ENCODE data around the gene LMCD1. TPM values are rescaled to one million over a fixed set of nuclear protein-coding genes. Genes with fewer than 3 reads are reported as not detected.

LMCD1 gene
- total RNA-seq, 2 experiments from 2014 or later = 2.3 to 2.7 TPM

GRCh38 chr3:8491271-8492144 lies 10.1 kb upstream of the LMCD1 start:
- Mint-ChIP-seq H3K27ac (no peak overlapping the region), H3K9me3 (no peaks in the 10 kb centered on the region), H3K4me3 (no peak overlapping the region), H3K27me3 (peaks cover 12% of the 10 kb centered on the region), H3K36me3 (no peaks in the 10 kb centered on the region), H3K4me1 (no peaks in the 10 kb centered on the region)
- DNase-seq = no peak

GRCh38 chr3:8492744-8493511 lies 8.7 kb upstream of the LMCD1 start:
- DNase-seq = no peak
- no peaks in the 10 kb centered on the region for H3K4me1 Mint-ChIP-seq
- no peaks in the 10 kb centered on the region for H3K36me3 Mint-ChIP-seq
- H3K9me3 Mint-ChIP-seq = no peaks in the 10 kb centered on the region
- H3K27me3 Mint-ChIP-seq = peaks cover 12% of the 10 kb centered on the region
- H3K27ac Mint-ChIP-seq = no peak overlapping the region
- H3K4me3 Mint-ChIP-seq = no peak overlapping the region

GRCh38 chr3:8493744-8494143 lies 7.9 kb upstream of the LMCD1 start:
- no peaks in the 10 kb centered on the region for H3K4me1 Mint-ChIP-seq
- H3K9me3 Mint-ChIP-seq = no peaks in the 10 kb centered on the region
- H3K4me3 Mint-ChIP-seq = no peak overlapping the region
- H3K36me3 Mint-ChIP-seq = no peaks in the 10 kb centered on the region
- no peak overlapping the region for H3K27ac Mint-ChIP-seq
- DNase-seq = no peak
- H3K27me3 Mint-ChIP-seq = peaks cover 12% of the 10 kb centered on the region

- Mint-ChIP-seq H3K4me3 (no peak overlapping the region), H3K36me3 (no peaks in the 10 kb centered on the region), H3K27me3 (peaks cover 12% of the 10 kb centered on the region), H3K27ac (no peak overlapping the region), H3K9me3 (no peaks in the 10 kb centered on the region), H3K4me1 (no peaks in the 10 kb centered on the region)
- DNase-seq = no peak
Observed at GRCh38 chr3:8494327-8494726, 7.3 kb upstream of the LMCD1 start.

GRCh38 chr3:8497582-8497981 lies 4.0 kb upstream of the LMCD1 start:
- Mint-ChIP-seq H3K4me3 (no peak overlapping the region), H3K27me3 (peaks cover 17% of the 10 kb centered on the region), H3K9me3 (no peaks in the 10 kb centered on the region), H3K4me1 (peaks cover 6% of the 10 kb centered on the region), H3K36me3 (no peaks in the 10 kb centered on the region), H3K27ac (no peak overlapping the region)
- no peak for DNase-seq

GRCh38 chr3:8499181-8499611 lies 2.4 kb upstream of the LMCD1 start:
- no peak overlapping the region for H3K4me3 Mint-ChIP-seq
- no peaks in the 10 kb centered on the region for H3K9me3 Mint-ChIP-seq

GRCh38 chr3:8500319-8500988 lies 1.2 kb upstream of the LMCD1 start:
- no peak for DNase-seq
- Mint-ChIP-seq H3K27ac (no peak overlapping the region), H3K4me3 (no peak overlapping the region), H3K9me3 (no peaks in the 10 kb centered on the region), H3K27me3 (peaks cover 16% of the 10 kb centered on the region), H3K36me3 (no peaks in the 10 kb centered on the region), H3K4me1 (peaks cover 26% of the 10 kb centered on the region)

More at GRCh38 chr3:8499181-8499611, 2.4 kb upstream of the LMCD1 start:
- Mint-ChIP-seq H3K4me1 (peaks cover 19% of the 10 kb centered on the region), H3K36me3 (no peaks in the 10 kb centered on the region), H3K27me3 (peaks cover 16% of the 10 kb centered on the region), H3K27ac (no peak overlapping the region)
- DNase-seq = no peak

- no peak for DNase-seq
- Mint-ChIP-seq H3K36me3 (no peaks in the 10 kb centered on the region), H3K9me3 (no peaks in the 10 kb centered on the region), H3K4me3 (peak overlapping the region; percentile 73), H3K27ac (no peak overlapping the region), H3K27me3 (peaks cover 16% of the 10 kb centered on the region), H3K4me1 (peaks cover 26% of the 10 kb centered on the region)
Observed at GRCh38 chr3:8500989-8501370, 643 bp upstream of the LMCD1 start.

GRCh38 chr3:8503461-8503860 lies 1.8 kb downstream of the LMCD1 start:
- H3K9me3 Mint-ChIP-seq = no peaks in the 10 kb centered on the region
- no peak for DNase-seq
- peaks cover 26% of the 10 kb centered on the region for H3K4me1 Mint-ChIP-seq
- no peaks in the 10 kb centered on the region for H3K36me3 Mint-ChIP-seq
- peaks cover 16% of the 10 kb centered on the region for H3K27me3 Mint-ChIP-seq
- no peak overlapping the region for H3K4me3 Mint-ChIP-seq
- H3K27ac Mint-ChIP-seq = no peak overlapping the region

GRCh38 chr3:8503871-8504610 lies 2.4 kb downstream of the LMCD1 start:
- DNase-seq = peak; percentile 34
- Mint-ChIP-seq H3K4me3 (no peak overlapping the region), H3K27me3 (peaks cover 16% of the 10 kb centered on the region), H3K27ac (peak overlapping the region; percentile 63), H3K9me3 (no peaks in the 10 kb centered on the region), H3K36me3 (no peaks in the 10 kb centered on the region), H3K4me1 (peaks cover 26% of the 10 kb centered on the region)

GRCh38 chr3:8504611-8504973 lies 3.0 kb downstream of the LMCD1 start:
- Mint-ChIP-seq H3K9me3 (no peaks in the 10 kb centered on the region), H3K4me3 (no peak overlapping the region), H3K27ac (peak overlapping the region; percentile 63), H3K27me3 (peaks cover 16% of the 10 kb centered on the region), H3K4me1 (peaks cover 26% of the 10 kb centered on the region), H3K36me3 (no peaks in the 10 kb centered on the region)
- no peak for DNase-seq

- Mint-ChIP-seq H3K9me3 (no peaks in the 10 kb centered on the region), H3K27me3 (peaks cover 16% of the 10 kb centered on the region), H3K36me3 (no peaks in the 10 kb centered on the region), H3K27ac (no peak overlapping the region), H3K4me1 (peaks cover 26% of the 10 kb centered on the region), H3K4me3 (no peak overlapping the region)
- DNase-seq = no peak
Observed at GRCh38 chr3:8505621-8506020, 4.0 kb downstream of the LMCD1 start.

- Mint-ChIP-seq H3K4me3 (no peak overlapping the region), H3K9me3 (no peaks in the 10 kb centered on the region), H3K27me3 (peaks cover 10% of the 10 kb centered on the region), H3K27ac (no peak overlapping the region), H3K36me3 (no peaks in the 10 kb centered on the region), H3K4me1 (peaks cover 22% of the 10 kb centered on the region)
- no peak for DNase-seq
Observed at GRCh38 chr3:8506571-8507061, 5.0 kb downstream of the LMCD1 start.

- peaks cover 20% of the 10 kb centered on the region for H3K4me1 Mint-ChIP-seq
- no peaks in the 10 kb centered on the region for H3K36me3 Mint-ChIP-seq
- no peak overlapping the region for H3K27ac Mint-ChIP-seq
- no peak for DNase-seq
- H3K27me3 Mint-ChIP-seq = peaks cover 5% of the 10 kb centered on the region
- H3K4me3 Mint-ChIP-seq = no peak overlapping the region
- no peaks in the 10 kb centered on the region for H3K9me3 Mint-ChIP-seq
Observed at GRCh38 chr3:8507496-8507895, 5.9 kb downstream of the LMCD1 start.
